Panc1 (cell line): ENCODE data around the gene HPN. TPM values are rescaled to one million over a fixed set of nuclear protein-coding genes. Genes with fewer than 3 reads are reported as not detected.

Experiments
- ATAC-seq: fragments of 200-7000 bp; cut with Tn5 transposase; 2 replicates; pipeline ENCODE4 v1.9.1; 2020; ENCODE audit warnings: mild to moderate bottlenecking, moderate library complexity
- BruUV-seq: library from RNA; stranded (reverse); fragments of 400-500 nt; replicated peaks from 2 replicates; lab custom pipeline; 2021; lab: Mats Ljungman, UMichigan
- CTCF ChIA-PET: fragments of 300-600 bp; sonication (Branson Sonifier 250); formaldehyde crosslinking; loops from one replicate; lab custom pipeline; 2022; ENCODE audit warnings: antibody characterized with exemption; lab: Charles Lee
- POLR2A ChIA-PET: fragments of 300-600 bp; sonication (Branson Sonifier 250); formaldehyde crosslinking; loops from one replicate; lab custom pipeline; 2022; ENCODE audit warnings: antibody characterized with exemption; lab: Charles Lee
- DNase-seq: peaks from one replicate; pipeline ENCODE4 v3.0.0-alpha.2; 2010; ENCODE audit warnings: low read depth, low spot score
- H3K27ac ChIP-seq: 2 replicates; pipeline ENCODE4 v1.5.1; 2011; ENCODE audit warnings: mild to moderate bottlenecking, low read length, inconsistent platforms
- H3K27me3 ChIP-seq: fragments of 200-500 bp; sonication (Bioruptor generic); 2 replicates; pipeline ENCODE4 v1.6.0; 2014; ENCODE audit warnings: low read length, inconsistent platforms; ENCODE audit not compliant: control insufficient read depth, insufficient read depth
- H3K36me3 ChIP-seq: fragments of 200-500 bp; sonication (Bioruptor generic); 2 replicates; pipeline ENCODE4 v1.5.1; 2014; ENCODE audit warnings: inconsistent platforms, mild to moderate bottlenecking, low read length, moderate library complexity; ENCODE audit not compliant: control insufficient read depth, insufficient read depth
- H3K4me1 ChIP-seq: 2 replicates; pipeline ENCODE4 v1.5.1; 2011; ENCODE audit warnings: inconsistent platforms, mild to moderate bottlenecking, low read length, moderate library complexity; ENCODE audit not compliant: control insufficient read depth, insufficient read depth
- H3K4me3 ChIP-seq, 2 experiments: 2 replicates each; pipeline ENCODE4 v1.5.1; 2011 to 2012; ENCODE audit warnings: low read depth in 2 of 2, low read length in 2 of 2, mild to moderate bottlenecking in 2 of 2, inconsistent platforms in 1 of 2, moderate library complexity in 1 of 2
- H3K9me3 ChIP-seq: fragments of 200-500 bp; sonication (Bioruptor generic); 2 replicates; pipeline ENCODE4 v1.5.1; 2014; ENCODE audit warnings: low read depth, mild to moderate bottlenecking, inconsistent platforms, low read length, moderate library complexity; ENCODE audit not compliant: control insufficient read depth, insufficient read depth
- CTCF ChIP-seq: fragments of 450-650 bp; IDR thresholded peaks from 2 replicates; pipeline ENCODE4 v1.5.1; 2017; ENCODE audit warnings: mild to moderate bottlenecking
- POLR2AphosphoS5 ChIP-seq: IDR thresholded peaks from 2 replicates; pipeline ENCODE4 v1.6.1; 2012; ENCODE audit warnings: mild to moderate bottlenecking, low read depth, low read length, moderate library complexity
- REST ChIP-seq, 2 experiments: IDR thresholded peaks; 2 replicates each; pipeline ENCODE4 v1.6.1; 2011 to 2012; ENCODE audit warnings: low read depth in 2 of 2, control low read depth in 1 of 2, low read length in 1 of 2, mild to moderate bottlenecking in 1 of 2, moderate library complexity in 1 of 2; ENCODE audit not compliant: insufficient read depth in 1 of 2
- SIN3A ChIP-seq: IDR thresholded peaks from 2 replicates; pipeline ENCODE4 v1.6.1; 2012; ENCODE audit warnings: low read depth, mild to moderate bottlenecking, low read length, moderate library complexity, borderline replicate concordance; ENCODE audit not compliant: insufficient read depth
- TCF7L2 ChIP-seq: IDR thresholded peaks from 2 replicates; pipeline ENCODE4 v1.6.1; 2011; ENCODE audit warnings: mild to moderate bottlenecking, low read depth, low read length, inconsistent platforms
- in situ Hi-C: cut with HindIII; loops from 2 replicates; pipeline ENCODE4 v1.10.0; 2016; ENCODE audit warnings: low sequenced_read_pairs, low pct_unique_long_range_greater_than_20kb
- intact Hi-C: fragments of 100-400 bp; cut with micrococcal nuclease; formaldehyde crosslinking; loops from one replicate; pipeline ENCODE4 v1.10.0; 2022; ENCODE audit not compliant: unreplicated experiment
- total RNA-seq: library from RNA; stranded (reverse); gene quantifications from one replicate; pipeline ENCODE4 v1.2.1, GENCODE V29; 2021; ENCODE audit not compliant: unreplicated experiment

The HPN gene
- total RNA-seq, 1 experiment from 2014 or later, result 0.08 TPM

GRCh38 chr19:35069696-35070095 lies 28.2 kb downstream of the HPN start:
- H3K9me3 ChIP-seq, result peaks cover 4% of the 10 kb centered on the region; the same call in 1 of the 2 replicates
- no peak for DNase-seq
- TF ChIP-seq POLR2AphosphoS5, result no peak
- no peak for TF ChIP-seq CTCF
- TF ChIP-seq TCF7L2, result no peak
- TF ChIP-seq REST (IDR thresholded peaks at IDR 0.05; ENCODE audit: insufficient read depth in 1 of 2, low read depth in 2 of 2, low read length in 1 of 2), result no peak
- no peak for TF ChIP-seq SIN3A
- no peaks in the 10 kb centered on the region for H3K4me1 ChIP-seq
- H3K27me3 ChIP-seq, result no peaks in the 10 kb centered on the region
- intact Hi-C loops (loop anchor here (5.0 kb wide), 1 partner anchor 68 kb away; the partner anchor contains the start of genes FXYD1 and LGI4), in situ Hi-C loops (no loop called here)
- POLR2A ChIA-PET, result no interaction called here
- CTCF ChIA-PET, result interaction anchor here (0.5 to 0.7 kb wide), 3 partner anchors 22 to 369 kb away, joined by 3 to 5 read pairs (median 3); no protein-coding TSS in a partner anchor
- BruUV-seq, result no TSS peak
- H3K36me3 ChIP-seq, result no peaks in the 10 kb centered on the region
- ATAC-seq, result no peak
- no peak overlapping the region for H3K4me3 ChIP-seq
- H3K27ac ChIP-seq, result no peak overlapping the region

- H3K4me1 ChIP-seq, result no peaks in the 10 kb centered on the region
- no TSS peak for BruUV-seq
- no peaks in the 10 kb centered on the region for H3K36me3 ChIP-seq
- DNase-seq (no peak), ATAC-seq (no peak)
- CTCF ChIA-PET, result no interaction called here
- intact Hi-C loops, result no loop called here
- H3K27ac ChIP-seq, result no peak overlapping the region
- TF ChIP-seq SIN3A (no peak), POLR2AphosphoS5 (no peak)
- POLR2A ChIA-PET, result no interaction called here
- in situ Hi-C loops, result no loop called here
- no peak overlapping the region for H3K4me3 ChIP-seq
- H3K9me3 ChIP-seq, result peaks cover 4% of the 10 kb centered on the region; the same call in 1 of the 2 replicates
- H3K27me3 ChIP-seq, result no peaks in the 10 kb centered on the region
Observed at GRCh38 chr19:35070471-35070870, 28.9 kb downstream of the HPN start.

- intact Hi-C loops, result no loop called here
- no peak for TF ChIP-seq REST (IDR thresholded peaks at IDR 0.05; ENCODE audit: insufficient read depth in 1 of 2, low read depth in 2 of 2, low read length in 1 of 2)
- no peak for TF ChIP-seq TCF7L2
- no peak for TF ChIP-seq SIN3A
- no peak for TF ChIP-seq CTCF
- no peak for TF ChIP-seq POLR2AphosphoS5
Observed at GRCh38 chr19:35073516-35073915, 32.0 kb downstream of the HPN start.

More at GRCh38 chr19:35073516-35073915, 32.0 kb downstream of the HPN start:
- POLR2A ChIA-PET, result no interaction called here
- Histone ChIP-seq H3K4me3 (no peak overlapping the region), H3K27me3 (no peaks in the 10 kb centered on the region; the same call in 1 of the 2 replicates), H3K27ac (no peak overlapping the region), H3K9me3 (peaks cover 4% of the 10 kb centered on the region; the same call in 1 of the 2 replicates), H3K4me1 (no peaks in the 10 kb centered on the region), H3K36me3 (no peaks in the 10 kb centered on the region)
- ATAC-seq (no peak), DNase-seq (no peak)
- CTCF ChIA-PET, result no interaction called here
- in situ Hi-C loops, result no loop called here
- no TSS peak for BruUV-seq
